K562 (cell line): Measurements from ENCODE around the gene RPS15A. TPM values are rescaled to one million over a fixed set of nuclear protein-coding genes. Genes with fewer than 3 reads are reported as not detected.
A peak's percentile ranks its signal among the peaks of the same experiment; 100 is the strongest.
"Not testable (repeated sequence)": the region's sequence is repeated elsewhere in the genome, so short reads cannot be mapped to it uniquely, and the experiment has no call there.

Source experiments
- ATAC-seq: fragments of 200-7000 bp; cut with Tn5 transposase; 3 replicates; pipeline ENCODE4 v1.9.1; 2020; ENCODE audit warnings: moderate library complexity
- BruUV-seq: library from RNA; stranded (reverse); fragments of 400-500 nt; replicated peaks from 2 replicates; lab custom pipeline; 2021; lab: Mats Ljungman, UMichigan
- CTCF ChIA-PET: fragments of 300-600 bp; formaldehyde crosslinking; extraction: SDS; loops from one replicate; lab custom pipeline; 2021; ENCODE audit warnings: low intra/inter-chr PET ratio; lab: Yijun Ruan, JAX
- POLR2A ChIA-PET: fragments of 300-600, 350-650 bp; sonication (Branson Sonifier 250); formaldehyde crosslinking; extraction: SDS; loops from one replicate; lab custom pipeline; 2021; ENCODE audit warnings: antibody characterized with exemption, inconsistent platforms; lab: Yijun Ruan, JAX
- DNase-seq, 4 experiments: peaks; one replicate each; pipeline versions ENCODE4 v3.0.0 to v3.0.0-alpha.2; 2011 to 2018; ENCODE audit warnings: low spot score in 3 of 4, mixed read lengths in 3 of 4; ENCODE audit errors: extremely low read depth in 1 of 4
- FAIRE-seq: peaks from 2 replicates; lab custom pipeline; 2011; peaks lifted over from hg19 to GRCh38; lab: Jason Lieb, UNC
- H2AFZ ChIP-seq: 2 replicates; pipeline ENCODE4 v1.6.0; 2011; ENCODE audit warnings: low read depth, low read length, control low read depth, inconsistent platforms
- H3K27ac ChIP-seq: fragments of 200-600 bp; 3 replicates; pipeline ENCODE4 v1.8.0; 2011; ENCODE audit warnings: low read depth, mild to moderate bottlenecking, control low read depth, inconsistent platforms, low read length, moderate library complexity, mixed read lengths; ENCODE audit errors: extremely low read depth
- H3K27me3 ChIP-seq, 2 experiments: fragments of 300-600 bp in 1 of 2; 2 replicates in 1 of 2; 3 replicates in 1 of 2; pipeline versions ENCODE4 v1.6.0 to v1.8.0; 2011; ENCODE audit warnings: inconsistent platforms in 2 of 2, low read length in 2 of 2, mild to moderate bottlenecking in 1 of 2, mixed read lengths in 1 of 2, moderate library complexity in 1 of 2; ENCODE audit not compliant: control insufficient read depth in 2 of 2, insufficient read depth in 2 of 2
- H3K36me3 ChIP-seq: fragments of 300-600 bp; 3 replicates; pipeline ENCODE4 v1.8.0; 2011; ENCODE audit warnings: mild to moderate bottlenecking, low read length, inconsistent platforms; ENCODE audit not compliant: control insufficient read depth, insufficient read depth
- H3K4me1 ChIP-seq, 2 experiments: fragments of 200-600 bp in 1 of 2; replicated peaks in 1 of 2; 2 replicates in 1 of 2; 3 replicates in 1 of 2; pipeline versions ENCODE4 v1.5.1 to v1.8.0; 2011; ENCODE audit warnings: inconsistent platforms in 2 of 2, low read length in 2 of 2, mild to moderate bottlenecking in 1 of 2, mixed read lengths in 1 of 2, moderate library complexity in 1 of 2; ENCODE audit not compliant: control insufficient read depth in 2 of 2, insufficient read depth in 2 of 2
- H3K4me2 ChIP-seq: 2 replicates; pipeline ENCODE4 v1.6.1; 2011; ENCODE audit warnings: low read length, control low read depth, inconsistent platforms, mixed read lengths; ENCODE audit not compliant: insufficient read depth
- H3K4me3 ChIP-seq: fragments of 200-600 bp; sonication (generic), shearing (Covaris generic); 2 replicates; pipeline ENCODE4 v1.5.1; 2016; ENCODE audit warnings: control low read depth, inconsistent platforms
- H3K79me2 ChIP-seq: fragments of 200-600 bp; 3 replicates; pipeline ENCODE4 v1.8.0; 2011; ENCODE audit warnings: low read length, inconsistent platforms; ENCODE audit not compliant: control insufficient read depth, insufficient read depth
- H3K9ac ChIP-seq, 2 experiments: 2 replicates each; pipeline versions ENCODE4 v1.6.0 to v1.6.1; 2011; ENCODE audit warnings: low read depth in 2 of 2, low read length in 2 of 2, control low read depth in 1 of 2, inconsistent platforms in 1 of 2, mild to moderate bottlenecking in 1 of 2, mixed read lengths in 1 of 2; ENCODE audit not compliant: insufficient read depth in 1 of 2
- H3K9me1 ChIP-seq: one replicate; pipeline ENCODE4 v1.6.0; 2011; ENCODE audit warnings: inconsistent platforms, mild to moderate bottlenecking, low read length, moderate library complexity; ENCODE audit not compliant: control insufficient read depth, insufficient read depth
- H3K9me3 ChIP-seq: replicated peaks from 2 replicates; pipeline ENCODE4 v1.5.1; 2011; ENCODE audit warnings: low read depth, low read length, inconsistent platforms; ENCODE audit not compliant: control insufficient read depth, insufficient read depth
- H4K20me1 ChIP-seq: replicated peaks from 2 replicates; pipeline ENCODE4 v1.6.1; 2011; ENCODE audit warnings: low read length, inconsistent platforms, mixed read lengths; ENCODE audit not compliant: control insufficient read depth, insufficient read depth
- WGBS: fragments of 100-300 bp; shearing (Covaris generic); methylation state at CpG from one replicate; pipeline ENCODE4 v1.1.6; 2016; ENCODE audit warnings: low coverage, mixed read lengths; ENCODE audit not compliant: insufficient coverage; ENCODE audit errors: missing lambda C conversion rate; 5-methylcytosine and 5-hydroxymethylcytosine counted together
- in situ Hi-C: fragments of 300-500 bp; cut with MboI; formaldehyde crosslinking; loops from 4 replicates; pipeline ENCODE4 v1.15.0; 2018; ENCODE audit warnings: inconsistent platforms, mixed read lengths
- intact Hi-C: fragments of 100-400 bp; cut with micrococcal nuclease; formaldehyde crosslinking; loops from 2 replicates; pipeline ENCODE4 v1.14.2; 2022
- polyA plus RNA-seq, 8 experiments: library from polyadenylated mRNA; depleted of rRNA in 4 of 8; stranded (reverse) in 5 of 8; unstranded in 3 of 8; fragments of >200 nt; fragmentation: Nextera tagmentation in 2 of 8; fragmentation: Illumina TruSeq in 1 of 8; extraction: Ambion mirVana in 2 of 8; extraction: Trizol in 1 of 8; gene quantifications; 2 replicates each; pipeline versions ENCODE4 v1.2.1 to v1.2.3, GENCODE V29; 2011 to 2014; ENCODE audit warnings: inconsistent platforms in 1 of 8, missing spikeins in 1 of 8
- total RNA-seq, 7 experiments: library from RNA; depleted of rRNA in 6 of 7; stranded (reverse); fragments of >200 nt in 6 of 7; fragmentation: Illumina TruSeq in 2 of 7; extraction: Trizol in 2 of 7; gene quantifications; 2 replicates each; pipeline versions ENCODE4 v1.2.1 to v1.2.3, GENCODE V29; 2011 to 2021; ENCODE audit warnings: low replicate concordance in 1 of 7
- TF ChIP-seq, protein P1 (sequence below), 3 experiments: IDR thresholded peaks in 2 of 3; conservative IDR thresholded peaks in 1 of 3; 2 replicates each; pipeline ENCODE4 v1.5.1; 2011 to 2012; ENCODE audit warnings: low read length in 3 of 3, mild to moderate bottlenecking in 3 of 3, control low read depth in 2 of 3, improper control_type of control experiment in 1 of 3, inconsistent platforms in 1 of 3, low read depth in 1 of 3, mixed read lengths in 1 of 3, moderate library complexity in 1 of 3; ENCODE audit not compliant: insufficient read depth in 2 of 3

The RPS15A gene
- total and polyA plus RNA-seq, 9 of the 15 experiments (the other 6 are each of a cell fraction or from before 2014, with no cell fraction given) = 1,397 to 5,474 (median 2,798) TPM

- H3K4me1 ChIP-seq, H3K4me2 ChIP-seq, H4K20me1 ChIP-seq, in situ Hi-C loops, FAIRE-seq, H3K79me2 ChIP-seq, intact Hi-C loops, DNase-seq, H3K27ac ChIP-seq, CTCF ChIA-PET, H2AFZ ChIP-seq, H3K9me1 ChIP-seq, H3K9me3 ChIP-seq, BruUV-seq, H3K36me3 ChIP-seq, H3K27me3 ChIP-seq, H3K4me3 ChIP-seq, H3K9ac ChIP-seq: not testable (repeated sequence)
- TF ChIP-seq, protein P1, sequence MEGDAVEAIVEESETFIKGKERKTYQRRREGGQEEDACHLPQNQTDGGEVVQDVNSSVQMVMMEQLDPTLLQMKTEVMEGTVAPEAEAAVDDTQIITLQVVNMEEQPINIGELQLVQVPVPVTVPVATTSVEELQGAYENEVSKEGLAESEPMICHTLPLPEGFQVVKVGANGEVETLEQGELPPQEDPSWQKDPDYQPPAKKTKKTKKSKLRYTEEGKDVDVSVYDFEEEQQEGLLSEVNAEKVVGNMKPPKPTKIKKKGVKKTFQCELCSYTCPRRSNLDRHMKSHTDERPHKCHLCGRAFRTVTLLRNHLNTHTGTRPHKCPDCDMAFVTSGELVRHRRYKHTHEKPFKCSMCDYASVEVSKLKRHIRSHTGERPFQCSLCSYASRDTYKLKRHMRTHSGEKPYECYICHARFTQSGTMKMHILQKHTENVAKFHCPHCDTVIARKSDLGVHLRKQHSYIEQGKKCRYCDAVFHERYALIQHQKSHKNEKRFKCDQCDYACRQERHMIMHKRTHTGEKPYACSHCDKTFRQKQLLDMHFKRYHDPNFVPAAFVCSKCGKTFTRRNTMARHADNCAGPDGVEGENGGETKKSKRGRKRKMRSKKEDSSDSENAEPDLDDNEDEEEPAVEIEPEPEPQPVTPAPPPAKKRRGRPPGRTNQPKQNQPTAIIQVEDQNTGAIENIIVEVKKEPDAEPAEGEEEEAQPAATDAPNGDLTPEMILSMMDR (IDR thresholded peaks at IDR 0.05 in 2 of 3, conservative IDR thresholded peaks at IDR 0.05 in 1 of 3; ENCODE audit: insufficient read depth in 2 of 3, low read depth in 1 of 3, low read length in 3 of 3) = 0 out of 6 replicates have a peak, but pooled peaks of 1 of the 3 experiments have one; percentile 14
- POLR2A ChIA-PET = interaction anchor here (1.4 kb wide), 1 partner anchor 14 kb away, joined by 4 read pairs; the partner anchor contains the start of gene RPS15A
- 40% methylated on average over 5 of the region's 5 CpGs for WGBS
- ATAC-seq = peak; percentile 62
Observed at GRCh38 chr16:18776334-18776733, 13.8 kb downstream of the RPS15A start.

DNA sequence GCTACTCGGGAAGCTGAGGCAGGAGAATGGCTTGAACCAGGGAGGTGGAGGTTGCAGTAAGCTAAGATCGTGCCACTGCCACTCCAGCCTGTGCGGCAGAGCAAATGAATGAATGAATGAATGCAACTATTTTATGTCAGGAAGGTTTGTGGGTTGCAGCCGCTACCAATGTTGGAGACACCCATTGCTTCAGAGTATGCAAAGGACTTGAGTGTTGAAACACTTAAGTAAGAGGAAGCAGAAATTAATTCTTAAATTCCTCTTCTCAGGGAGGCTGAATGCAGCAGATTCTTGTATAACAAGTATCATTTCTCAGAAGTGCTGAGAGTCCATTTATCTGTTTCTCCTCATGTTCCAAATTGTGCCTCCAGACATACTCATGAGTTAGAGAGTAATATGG is 15.5 kb downstream of the RPS15A start:
- H3K27ac ChIP-seq, H3K4me3 ChIP-seq, in situ Hi-C loops, H3K27me3 ChIP-seq, BruUV-seq, intact Hi-C loops, CTCF ChIA-PET, H4K20me1 ChIP-seq, H3K36me3 ChIP-seq, FAIRE-seq, ATAC-seq, H3K4me1 ChIP-seq, H3K9me3 ChIP-seq, H3K4me2 ChIP-seq, H3K9ac ChIP-seq, H2AFZ ChIP-seq, DNase-seq, H3K79me2 ChIP-seq, H3K9me1 ChIP-seq: not testable (repeated sequence)
- POLR2A ChIA-PET = interaction anchor here (1.4 kb wide), 1 partner anchor 16 kb away, joined by 4 read pairs; the partner anchor contains the start of gene RPS15A
- WGBS = 80% methylated on average over 4 of the region's 4 CpGs

DNA sequence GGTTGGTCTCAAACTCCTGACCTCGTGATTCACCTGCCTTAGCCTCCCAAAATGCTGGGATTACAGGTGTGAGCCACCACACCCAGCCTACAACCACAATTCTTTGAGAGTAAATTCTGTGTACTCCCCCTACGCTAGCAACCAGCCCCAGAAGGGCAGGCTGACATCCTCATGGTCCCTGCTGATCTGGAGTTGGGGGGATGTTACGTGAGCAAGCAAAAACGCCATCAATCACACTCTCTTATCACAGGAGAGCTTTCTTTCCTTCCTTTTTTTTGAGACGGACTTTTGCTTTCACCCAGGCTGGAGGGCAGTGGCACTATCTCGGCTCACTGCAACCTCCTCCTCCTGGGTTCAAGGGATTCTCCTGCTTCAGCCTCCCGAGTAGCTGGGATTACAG is 18.0 kb downstream of the RPS15A start:
- BruUV-seq, H3K79me2 ChIP-seq, H4K20me1 ChIP-seq, in situ Hi-C loops, DNase-seq, H3K4me2 ChIP-seq, H2AFZ ChIP-seq, H3K4me3 ChIP-seq, intact Hi-C loops, H3K9me3 ChIP-seq, ATAC-seq, CTCF ChIA-PET, H3K27me3 ChIP-seq, H3K27ac ChIP-seq, H3K4me1 ChIP-seq, FAIRE-seq, H3K9me1 ChIP-seq, H3K9ac ChIP-seq, H3K36me3 ChIP-seq: not testable (repeated sequence)
- POLR2A ChIA-PET = interaction anchor here (0.7 to 1.5 kb wide), 3 partner anchors 12 to 18 kb away, joined by 3 to 7 read pairs (median 4); partner anchors contain the start of gene RPS15A
- 27% methylated on average over 6 of the region's 7 CpGs for WGBS
